HG03280 (cell line): ENCODE results near the gene OR2T6.
"Not testable (repeated sequence)": the region's sequence is repeated elsewhere in the genome, so short reads cannot be mapped to it uniquely, and the experiment has no call there.

Experiments used
- ATAC-seq: cut with Tn5 transposase; IDR thresholded peaks from one replicate; pipeline ENCODE4 v1.9.1; 2021; ENCODE audit warnings: mild to moderate bottlenecking, moderate library complexity; ENCODE audit not compliant: unreplicated experiment

Gene OR2T6

DNA sequence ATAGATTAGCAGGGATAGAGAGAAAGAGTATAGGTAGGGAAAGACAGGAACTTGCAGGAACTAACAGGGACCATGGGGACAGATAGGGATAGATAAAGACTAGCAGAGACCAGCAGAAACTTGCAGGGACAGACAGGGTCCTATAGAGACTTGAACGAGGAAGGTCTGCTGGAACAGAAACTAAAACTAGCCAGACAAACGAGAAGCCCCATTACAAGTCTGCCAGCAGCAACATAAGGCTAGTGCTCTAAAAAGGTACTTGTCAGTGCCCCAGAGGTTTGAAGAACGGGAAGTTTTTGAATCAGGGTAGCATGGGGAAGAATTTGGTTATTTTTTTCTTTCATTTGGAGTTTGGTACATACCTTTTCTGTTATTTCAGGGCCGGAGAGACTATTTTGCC, 56.7 kb downstream of the OR2T6 start:
- not testable (repeated sequence) for ATAC-seq

DNA sequence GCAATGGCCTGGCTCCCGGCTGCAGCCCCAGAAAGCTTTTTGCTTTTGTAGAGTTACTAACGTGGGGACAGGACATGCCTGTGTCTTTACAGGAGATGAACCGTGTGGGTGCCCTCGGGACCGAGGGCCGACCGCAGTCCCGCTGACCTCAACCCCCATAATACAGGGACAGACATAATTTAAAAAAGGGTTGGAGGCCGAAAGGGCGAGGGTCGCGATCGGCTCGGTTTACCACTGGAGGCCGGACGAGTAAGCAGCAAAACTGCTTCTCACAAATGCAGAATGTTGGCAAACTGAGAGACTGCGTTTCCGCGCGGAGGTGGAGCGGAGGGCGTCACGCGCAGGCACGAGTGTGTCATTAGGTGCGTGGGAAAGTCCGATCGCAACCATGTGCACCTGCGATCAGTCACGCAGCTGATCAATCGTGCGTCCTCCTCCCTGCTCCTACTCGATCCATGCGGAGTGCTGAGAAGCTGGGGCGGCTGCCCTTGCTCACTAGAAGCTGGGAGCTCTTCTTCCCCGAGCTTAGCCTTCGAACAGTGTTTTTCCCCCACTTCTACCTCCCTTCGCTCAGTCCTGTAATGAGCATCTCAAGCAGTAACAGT, 58.4 kb downstream of the OR2T6 start:
- not testable (repeated sequence) for ATAC-seq

DNA sequence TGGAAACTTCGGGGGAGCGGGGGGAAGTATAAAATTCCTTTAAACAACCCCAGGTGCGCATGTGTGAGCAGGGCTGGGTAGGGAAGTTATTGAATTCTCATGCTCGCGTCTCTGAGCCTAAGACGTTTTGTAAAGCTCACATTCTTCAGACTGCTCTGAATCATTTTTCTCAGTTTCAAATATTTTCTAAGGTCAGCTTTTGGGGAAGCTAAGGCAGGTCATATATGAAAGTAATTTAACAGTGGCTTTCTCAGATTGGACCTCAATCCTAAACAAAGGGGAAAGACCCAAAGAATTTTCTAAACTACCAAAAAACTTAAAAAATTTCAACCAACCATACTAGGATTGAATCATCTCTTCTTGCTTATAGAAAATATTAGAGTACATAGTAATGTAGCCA, 59.4 kb downstream of the OR2T6 start:
- ATAC-seq = peak; percentile 41

DNA sequence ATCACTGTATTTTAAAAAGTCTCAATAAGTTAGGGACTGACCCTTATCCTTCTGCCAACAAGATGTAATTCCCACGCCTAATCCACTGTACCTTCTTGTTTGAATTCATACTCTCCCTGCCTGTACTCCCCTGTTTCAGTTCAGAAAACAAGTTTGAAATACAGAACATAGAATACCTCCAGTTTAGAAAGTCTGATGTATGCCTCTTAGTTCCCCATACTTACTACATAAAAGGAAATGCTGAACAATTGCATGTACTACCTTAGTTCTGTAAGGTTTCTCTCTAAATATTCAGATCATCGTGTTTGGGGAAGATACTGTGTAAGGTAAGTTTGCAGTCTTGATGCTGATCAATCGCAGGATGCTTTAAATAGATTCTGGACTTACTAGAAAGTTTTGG, 60.8 kb downstream of the OR2T6 start:
- ATAC-seq = peak; percentile 58

DNA sequence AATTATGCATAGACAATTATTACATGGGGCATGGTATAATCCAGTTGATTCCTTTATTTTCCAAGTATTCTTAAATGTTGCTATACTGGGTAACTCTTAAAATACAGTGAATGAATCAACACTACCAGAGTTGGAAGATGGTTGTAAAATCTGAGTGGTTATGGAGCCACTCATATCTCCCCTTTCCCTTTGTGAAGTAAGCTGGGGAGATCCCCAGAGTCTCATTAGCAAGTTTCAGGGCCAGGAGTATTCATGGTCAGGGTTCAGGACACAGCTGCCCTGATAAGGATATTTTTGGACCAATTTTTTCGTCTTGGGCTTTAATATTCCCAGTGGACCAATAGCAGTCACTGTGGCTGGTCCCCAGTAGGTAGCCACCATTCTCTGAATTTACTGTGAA, 63.1 kb downstream of the OR2T6 start:
- not testable (repeated sequence) for ATAC-seq

DNA sequence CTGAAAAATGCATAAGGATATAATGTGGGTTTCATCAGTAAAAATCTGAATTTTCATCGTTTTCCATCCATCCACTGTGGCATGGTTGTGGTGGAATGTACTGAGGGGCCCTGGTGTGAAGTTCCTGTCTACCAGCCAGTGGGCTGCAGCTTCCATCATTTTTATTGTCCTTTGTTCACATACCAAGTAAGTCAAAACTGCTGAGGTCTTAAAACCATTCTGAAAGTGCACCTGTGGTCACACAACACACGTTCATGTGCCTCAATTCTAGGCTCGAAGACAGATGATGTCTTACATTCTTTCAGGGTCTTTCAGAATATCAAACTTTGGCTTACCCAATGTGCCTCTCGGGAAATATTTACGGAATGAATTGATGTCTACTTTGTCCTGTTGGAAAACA, 63.7 kb downstream of the OR2T6 start:
- not testable (repeated sequence) for ATAC-seq
